HL-60/S4 treated with retinoic acid at 250 ng/mL for 4 days and 3 days (cell line): ENCODE measurements around the gene GPC6.

Experiments
- in situ Hi-C: fragments of 300-500 bp; cut with MboI; formaldehyde crosslinking; loops from 2 replicates; pipeline ENCODE4 v1.7.0; 2022; ENCODE audit warnings: low sequenced_read_pairs

The GPC6 gene

DNA sequence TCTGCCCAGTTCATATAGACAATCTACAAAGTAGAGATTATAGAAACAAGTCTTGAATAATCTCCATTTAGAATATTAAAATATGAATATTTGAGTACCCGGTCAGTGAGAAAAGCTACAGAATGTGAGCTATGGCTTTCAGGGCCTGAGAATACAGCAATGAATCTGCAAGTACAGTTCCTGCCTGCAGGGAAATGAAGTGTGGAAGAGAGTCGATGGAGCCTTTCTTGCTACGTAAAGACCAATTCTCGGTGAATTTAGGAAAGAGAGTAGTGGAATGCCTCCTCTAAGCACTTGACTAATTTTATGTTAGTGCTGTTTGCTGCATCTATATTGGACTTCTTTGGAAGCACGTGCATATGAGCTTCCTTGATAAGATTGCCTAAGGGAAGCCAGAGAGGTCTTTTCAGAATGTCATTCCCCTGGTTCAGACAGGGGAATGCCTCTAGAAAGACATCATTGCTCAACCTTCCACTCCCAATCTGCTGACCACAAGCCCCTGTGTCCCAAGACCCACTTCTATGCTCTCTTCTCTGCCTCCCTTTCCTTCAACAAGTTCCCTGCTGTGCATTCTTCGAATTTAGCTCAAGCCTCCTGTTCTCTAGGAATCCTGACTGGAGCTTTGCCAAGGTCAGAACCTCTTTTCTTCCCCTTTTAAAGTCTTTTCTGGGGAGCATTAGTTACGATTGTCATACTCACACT, 41.9 kb downstream of the GPC6 start:
- in situ Hi-C loops: no loop called here

GRCh38 chr13:93270769-93271742, 44.4 kb downstream of the GPC6 start:
- in situ Hi-C loops: no loop called here

DNA sequence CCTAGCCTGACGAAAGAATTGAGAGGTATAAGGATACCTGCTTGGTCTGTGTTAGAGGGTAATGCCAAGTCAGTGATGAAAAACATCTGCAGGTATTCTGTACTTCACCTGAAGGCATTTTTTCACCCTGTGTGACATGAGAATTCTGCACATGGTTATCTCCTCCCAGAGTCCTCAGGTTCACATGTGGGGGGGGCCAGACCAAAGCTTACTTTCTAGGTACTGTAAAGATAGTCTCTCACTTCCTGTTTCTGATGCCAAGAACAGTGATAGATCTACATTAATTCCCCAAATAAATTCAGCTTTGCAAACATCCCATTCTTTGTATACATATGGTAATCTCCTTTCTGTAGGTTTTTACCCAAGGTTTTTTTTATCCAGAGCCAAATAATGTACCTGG, 53.4 kb downstream of the GPC6 start:
- in situ Hi-C loops: no loop called here

DNA sequence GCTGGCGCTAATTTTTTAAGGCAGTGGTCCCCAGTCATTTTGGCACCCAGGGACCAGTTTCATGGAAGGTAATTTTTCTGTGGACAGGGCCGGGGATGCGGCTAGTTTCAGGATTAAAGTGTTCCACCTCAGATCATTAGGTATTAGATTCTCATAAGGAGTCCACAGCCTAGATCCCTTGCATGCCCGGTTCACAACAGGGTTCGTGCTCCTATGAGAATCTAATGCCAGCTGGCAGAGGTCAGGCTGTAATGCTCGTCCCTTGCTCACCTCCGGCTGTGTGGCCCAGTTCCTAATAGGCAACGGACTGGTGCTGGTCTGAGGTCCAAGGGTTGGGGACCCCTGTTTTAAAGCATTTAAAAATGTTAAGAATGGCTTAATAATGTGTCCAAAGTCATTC, 54.1 kb downstream of the GPC6 start:
- in situ Hi-C loops: no loop called here

GRCh38 chr13:93283255-93283654, 56.6 kb downstream of the GPC6 start:
- in situ Hi-C loops: no loop called here

DNA sequence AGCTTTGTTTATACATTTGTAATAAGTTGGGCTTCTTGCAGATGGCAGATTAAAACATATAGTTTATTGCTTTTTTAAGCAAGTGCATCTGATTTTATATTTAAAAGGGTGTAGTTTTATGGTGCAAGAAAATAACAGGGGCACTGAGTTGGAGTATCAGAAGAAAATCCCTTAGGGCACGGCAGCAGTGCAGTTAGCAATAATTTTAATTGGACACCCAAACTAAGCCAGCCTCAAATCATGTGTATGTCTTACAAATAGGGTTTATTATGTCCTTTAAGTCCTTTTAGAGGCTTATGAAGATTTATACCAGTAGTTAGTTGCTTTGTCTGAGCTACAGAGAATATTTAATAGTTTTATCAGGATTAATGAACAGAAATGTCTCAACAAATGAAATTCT, 57.5 kb downstream of the GPC6 start:
- in situ Hi-C loops: no loop called here

DNA sequence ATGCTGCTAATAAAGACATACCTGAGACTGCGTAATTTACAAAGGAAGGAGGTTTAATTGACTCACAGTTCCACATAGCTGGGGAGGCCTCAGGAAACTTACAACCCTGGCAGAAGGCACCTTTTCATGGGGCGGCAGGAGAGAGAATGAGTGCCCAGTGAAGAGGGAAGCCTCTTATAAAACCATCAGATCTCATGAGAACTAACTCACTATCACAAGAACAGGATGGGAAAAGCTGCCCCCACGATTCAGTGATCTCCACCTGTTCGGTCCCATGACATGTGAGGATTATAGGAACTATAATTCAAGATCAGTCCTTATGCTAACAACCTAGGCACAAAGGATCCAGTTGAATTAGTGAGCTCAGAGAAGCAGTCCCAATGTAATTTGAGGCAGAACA, 59.4 kb downstream of the GPC6 start:
- in situ Hi-C loops: no loop called here

- in situ Hi-C loops: no loop called here
Measured at GRCh38 chr13:93289053-93289452, 62.4 kb downstream of the GPC6 start.

GRCh38 chr13:93289842-93290241, 63.2 kb downstream of the GPC6 start:
- in situ Hi-C loops: no loop called here

DNA sequence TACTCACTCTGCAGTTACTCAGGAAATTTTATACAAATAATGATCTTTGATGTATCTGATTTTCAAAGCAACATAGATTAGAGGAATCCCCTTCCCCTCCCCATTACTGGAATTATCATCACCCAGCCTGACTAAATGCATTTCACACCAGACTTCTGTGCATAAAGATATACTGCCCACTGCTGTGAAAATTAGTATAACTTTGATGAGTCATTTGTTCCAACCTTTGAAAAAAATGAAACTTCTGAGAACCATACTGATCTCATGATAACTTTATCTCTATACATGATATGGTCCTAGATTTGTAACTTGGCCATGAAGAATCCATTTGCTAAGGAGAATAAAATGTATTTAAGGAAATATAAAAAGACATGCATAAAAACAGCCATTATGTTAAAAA, 63.9 kb downstream of the GPC6 start:
- in situ Hi-C loops: no loop called here

GRCh38 chr13:93292366-93292765, 65.8 kb downstream of the GPC6 start:
- in situ Hi-C loops: no loop called here

DNA sequence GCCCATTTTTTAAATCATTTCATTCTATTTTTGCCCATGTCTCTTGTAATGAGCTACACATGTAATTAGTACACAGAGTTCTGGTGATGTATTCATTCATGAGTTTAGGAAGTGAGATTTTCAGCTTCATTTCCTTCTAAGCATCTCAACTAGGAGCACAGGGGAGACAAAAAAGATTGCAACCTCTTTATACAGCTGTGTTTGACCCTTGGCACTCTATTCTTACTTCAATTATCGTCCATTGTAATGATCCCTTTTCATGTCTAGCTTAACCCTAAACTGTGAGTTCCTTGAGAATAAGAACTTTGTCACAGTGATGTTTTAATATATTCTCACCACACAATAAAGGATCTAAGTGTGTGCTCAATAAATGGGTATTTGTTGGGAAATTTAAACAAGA, 67.1 kb downstream of the GPC6 start:
- in situ Hi-C loops: no loop called here

DNA sequence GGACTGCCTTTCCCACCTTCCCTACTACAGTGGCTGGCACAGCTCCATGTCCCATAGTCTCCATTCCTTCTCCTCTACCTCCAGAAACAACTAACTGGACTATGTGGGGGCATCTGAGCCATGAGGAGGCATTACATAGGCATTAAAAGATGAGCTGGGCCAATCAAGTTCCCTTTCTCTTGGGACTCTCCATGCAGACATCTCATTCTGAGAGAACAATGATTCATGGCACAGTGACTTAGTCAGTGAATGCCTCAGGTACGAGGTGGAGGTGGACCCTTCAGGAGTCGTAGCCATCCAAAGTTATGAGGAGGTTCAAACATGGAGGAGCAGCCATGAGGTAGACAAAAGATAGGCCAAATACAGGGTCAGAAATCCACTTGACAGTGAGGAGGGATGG, 70.0 kb downstream of the GPC6 start:
- in situ Hi-C loops: no loop called here

DNA sequence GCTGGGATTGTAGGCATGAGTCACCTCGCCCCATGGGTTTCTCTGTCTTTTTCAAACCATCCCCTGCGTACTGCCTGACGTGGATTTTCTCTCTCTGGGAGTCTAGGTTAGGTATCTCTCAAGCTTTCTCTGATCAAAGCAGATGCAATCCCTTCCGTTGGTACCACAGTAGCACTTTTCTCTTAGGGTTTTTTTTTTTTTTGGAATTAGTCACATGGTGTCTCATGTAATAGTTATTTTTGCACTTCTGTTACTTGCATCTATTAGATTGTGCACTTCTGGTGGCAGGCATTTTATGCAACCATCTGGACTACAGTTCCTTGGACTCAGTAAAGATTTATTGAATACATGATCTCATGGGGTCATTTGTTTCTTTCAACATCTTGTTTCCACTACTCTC, 72.1 kb downstream of the GPC6 start:
- in situ Hi-C loops: no loop called here

GRCh38 chr13:93304134-93304533, 77.5 kb downstream of the GPC6 start:
- in situ Hi-C loops: no loop called here

GRCh38 chr13:93304868-93305613, 78.4 kb downstream of the GPC6 start:
- in situ Hi-C loops: no loop called here

- in situ Hi-C loops: no loop called here
Measured at GRCh38 chr13:93305886-93306285, 79.3 kb downstream of the GPC6 start.

- in situ Hi-C loops: no loop called here
Measured at GRCh38 chr13:93307136-93307535, 80.5 kb downstream of the GPC6 start.

GRCh38 chr13:93307651-93308050, 81.0 kb downstream of the GPC6 start:
- in situ Hi-C loops: no loop called here

GRCh38 chr13:93309886-93310523, 83.4 kb downstream of the GPC6 start:
- in situ Hi-C loops: no loop called here

- in situ Hi-C loops: no loop called here
Measured at GRCh38 chr13:93316841-93317240, 90.2 kb downstream of the GPC6 start.
